Adrenal gland (tissue), 12 donors: ENCODE results near the gene YY1. TPM values are rescaled to one million over a fixed set of nuclear protein-coding genes. Genes with fewer than 3 reads are reported as not detected.

Experiments
- DNase-seq, 7 donors: peaks; one replicate each; pipeline ENCODE4 v3.0.0-alpha.2; 2019 to 2020
- H3K27ac ChIP-seq, 5 donors: fragments of 200-600 bp; sonication (generic) in 4 of 5; 1 replicate in 3 of 5; 2 replicates in 2 of 5; pipeline versions ENCODE4 v1.5.1 to v1.8.0; 2016 to 2020; ENCODE audit warnings: mild to moderate bottlenecking in 1 of 5
- H3K27me3 ChIP-seq: fragments of 200-600 bp; 2 replicates; pipeline ENCODE4 v1.8.0; 2021
- H3K36me3 ChIP-seq, 2 donors: fragments of 200-600 bp; replicated peaks in 1 of 2; 1 replicate in 1 of 2; 2 replicates in 1 of 2; pipeline versions ENCODE4 v1.5.1 to v1.8.0; 2018 to 2022
- H3K4me1 ChIP-seq, 2 donors: fragments of 200-600 bp; replicated peaks in 1 of 2; 1 replicate in 1 of 2; 2 replicates in 1 of 2; pipeline versions ENCODE4 v1.5.1 to v1.8.0; 2018 to 2021
- H3K4me3 ChIP-seq, 4 donors: fragments of 200-600 bp; sonication (generic) in 3 of 4; one replicate each; pipeline ENCODE4 v1.5.1; 2016 to 2018
- H3K9me3 ChIP-seq, 3 donors: fragments of 200-600 bp; sonication (generic) in 1 of 3; replicated peaks in 1 of 3; 1 replicate in 2 of 3; 2 replicates in 1 of 3; pipeline versions ENCODE4 v1.5.1 to v1.8.0; 2016 to 2021
- POLR2A ChIP-seq, 2 donors: fragments of 450-650 bp; IDR thresholded peaks; one replicate each; pipeline ENCODE4 v1.6.1; 2017; ENCODE audit warnings: antibody characterized with exemption in 2 of 2, mild to moderate bottlenecking in 2 of 2, moderate library complexity in 1 of 2
- WGBS, 4 donors: extraction: QIAGEN DNeasy Blood & Tissue Kit in 2 of 4; methylation state at CpG; one replicate each; pipeline versions ENCODE4 v1.1.5 to v1.1.7; 2013 to 2017; 5-methylcytosine and 5-hydroxymethylcytosine counted together
- intact Hi-C, 2 donors: fragments of 100-400 bp; cut with DNase I; formaldehyde crosslinking; loops; one replicate each; pipeline versions ENCODE4 v1.14.1 to v1.15.0; 2022 to 2023
- polyA plus RNA-seq, 3 donors: library from polyadenylated mRNA; stranded (reverse); fragments of 200-250 nt in 2 of 3; fragments of 350-450 nt in 1 of 3; fragmentation: Illumina TruSeq in 1 of 3; extraction: RNeasy Lipid Tissue Mini Kit (QIAGEN cat#74804) in 1 of 3; gene quantifications; one replicate each; pipeline ENCODE4 v1.2.3, GENCODE V29; 2013 to 2014
- total RNA-seq, 9 donors: library from RNA; depleted of rRNA in 4 of 9; stranded (reverse); fragments of >200 nt in 4 of 9; fragments of 120-200 nt in 1 of 9; fragmentation: NEBNext Ultra II Directional in 1 of 9; extraction: Animal tissue kit (Norgen Biotek cat#: 25700) in 1 of 9; gene quantifications; one replicate each; pipeline versions ENCODE4 v1.1.0 to v1.2.4, GENCODE V29; 2013 to 2023
- TF ChIP-seq, protein P1 (sequence below), 6 experiments: fragments of 450-650 bp in 4 of 6; fragments of 200-600 bp in 2 of 6; sonication (generic) in 1 of 6; IDR thresholded peaks; 1 replicate in 5 of 6; 2 replicates in 1 of 6; pipeline versions ENCODE4 v1.5.1 to v1.8.0; 2016 to 2021; ENCODE audit warnings: antibody characterized with exemption in 6 of 6, mild to moderate bottlenecking in 2 of 6, moderate library complexity in 1 of 6
- donor health status: healthy with polysubstance abuse.
- donor health status: Bipolar disorder and iron deficiency.
- donor health status: DM: yes; HTN: yes; CAD: no.
- donor health status: DM: no; HTN: no; CAD: no.
- donor health status: DM: no; HTN: no; CAD: no.
- donor health status: DM: yes; HTN: yes; CAD: no.

YY1 gene
- total and polyA plus RNA-seq, 12 donors: 20.1 to 79.7 (median 52.4) TPM

DNA sequence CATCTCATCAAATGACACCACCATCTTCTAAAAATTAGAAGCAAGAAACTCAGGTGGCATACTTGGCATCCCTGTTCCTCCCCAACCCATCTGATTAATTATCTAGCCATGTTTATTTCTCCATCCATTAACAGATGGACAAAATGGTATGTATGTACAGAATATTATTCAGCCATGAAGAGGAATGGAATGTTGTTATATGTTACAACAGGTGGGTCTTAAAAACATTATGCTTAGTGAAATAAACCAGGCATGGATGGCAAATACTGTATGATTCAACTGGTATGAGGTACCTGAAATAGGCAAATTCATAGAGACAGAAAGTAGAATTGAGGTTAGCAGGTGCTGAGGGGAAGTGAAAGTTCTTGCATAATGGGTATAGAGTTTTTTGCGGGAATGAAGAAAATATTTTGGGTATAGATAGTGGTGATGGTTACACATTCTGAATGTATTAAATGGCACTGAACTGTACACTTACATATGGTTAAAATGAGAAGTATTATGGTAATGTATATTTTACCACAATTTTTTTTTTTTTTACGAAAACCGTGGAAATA lies 17.5 kb downstream of the YY1 start:
- WGBS, 4 donors: 85 to 90% (median 85%) methylated on average over 3 of the region's 3 CpGs
- DNase-seq: no peak
- no peak overlapping the region for H3K27ac ChIP-seq
- H3K4me3 ChIP-seq: no peak overlapping the region
- H3K36me3 ChIP-seq: no peaks in the 10 kb centered on the region
- no peaks in the 10 kb centered on the region for H3K27me3 ChIP-seq
- no peak for TF ChIP-seq POLR2A (IDR thresholded peaks at IDR 0.05)
- TF ChIP-seq, protein P1, sequence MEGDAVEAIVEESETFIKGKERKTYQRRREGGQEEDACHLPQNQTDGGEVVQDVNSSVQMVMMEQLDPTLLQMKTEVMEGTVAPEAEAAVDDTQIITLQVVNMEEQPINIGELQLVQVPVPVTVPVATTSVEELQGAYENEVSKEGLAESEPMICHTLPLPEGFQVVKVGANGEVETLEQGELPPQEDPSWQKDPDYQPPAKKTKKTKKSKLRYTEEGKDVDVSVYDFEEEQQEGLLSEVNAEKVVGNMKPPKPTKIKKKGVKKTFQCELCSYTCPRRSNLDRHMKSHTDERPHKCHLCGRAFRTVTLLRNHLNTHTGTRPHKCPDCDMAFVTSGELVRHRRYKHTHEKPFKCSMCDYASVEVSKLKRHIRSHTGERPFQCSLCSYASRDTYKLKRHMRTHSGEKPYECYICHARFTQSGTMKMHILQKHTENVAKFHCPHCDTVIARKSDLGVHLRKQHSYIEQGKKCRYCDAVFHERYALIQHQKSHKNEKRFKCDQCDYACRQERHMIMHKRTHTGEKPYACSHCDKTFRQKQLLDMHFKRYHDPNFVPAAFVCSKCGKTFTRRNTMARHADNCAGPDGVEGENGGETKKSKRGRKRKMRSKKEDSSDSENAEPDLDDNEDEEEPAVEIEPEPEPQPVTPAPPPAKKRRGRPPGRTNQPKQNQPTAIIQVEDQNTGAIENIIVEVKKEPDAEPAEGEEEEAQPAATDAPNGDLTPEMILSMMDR (IDR thresholded peaks at IDR 0.05): no peak
- peaks cover 9 to 38% of the 10 kb centered on the region in 2 donors for H3K4me1 ChIP-seq
- intact Hi-C loops: no loop called here
- H3K9me3 ChIP-seq: no peaks in the 10 kb centered on the region

- TF ChIP-seq, protein P1 (IDR thresholded peaks at IDR 0.05): no peak
- no peak for TF ChIP-seq POLR2A (IDR thresholded peaks at IDR 0.05)
Measured at GRCh38 chr14:100261621-100262020, 22.7 kb downstream of the YY1 start.

GRCh38 chr14:100262545-100262944 lies 23.6 kb downstream of the YY1 start:
- WGBS, 4 donors: 62 to 81% (median 70%) methylated on average over 5 of the region's 5 CpGs
- intact Hi-C loops: no loop called here

More at GRCh38 chr14:100261621-100262020, 22.7 kb downstream of the YY1 start:
- Histone ChIP-seq H3K4me1 (peaks cover 13 to 37% of the 10 kb centered on the region in 2 donors), H3K4me3 (no peak overlapping the region), H3K27ac (peak overlapping the region in 2 of 5 donors; percentile 22 to 25), H3K9me3 (no peaks in the 10 kb centered on the region), H3K27me3 (no peaks in the 10 kb centered on the region), H3K36me3 (peaks cover 0 to 27% of the 10 kb centered on the region in 2 donors)
- intact Hi-C loops: no loop called here
- DNase-seq: no peak
- WGBS, 4 donors: 81 to 89% (median 87%) methylated on average over 3 of the region's 3 CpGs

DNA sequence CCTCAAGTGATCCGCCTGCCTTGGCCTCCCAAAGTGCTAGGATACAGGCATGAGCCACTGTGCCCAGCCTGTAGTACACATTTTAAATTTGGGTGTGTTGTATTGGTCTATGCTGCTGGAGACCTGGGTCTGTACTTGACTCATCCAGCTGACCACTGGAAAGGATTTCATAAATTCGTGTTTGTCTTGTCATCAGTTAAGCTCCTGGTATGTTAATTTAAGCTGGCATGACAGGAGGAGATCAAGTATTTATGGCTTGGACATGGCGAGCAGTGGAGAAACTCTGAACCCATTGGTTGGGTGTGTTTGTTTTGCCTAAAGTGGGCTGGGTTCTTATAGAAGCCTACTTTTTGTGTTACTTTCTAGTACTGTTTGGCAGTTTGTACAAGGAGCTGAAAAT lies 24.2 kb downstream of the YY1 start:
- TF ChIP-seq, protein P1 (IDR thresholded peaks at IDR 0.05): no peak
- TF ChIP-seq POLR2A (IDR thresholded peaks at IDR 0.05): no peak
- H3K4me1 ChIP-seq: peaks cover 13 to 36% of the 10 kb centered on the region in 2 donors
- WGBS, 4 donors: 76 to 81% (median 77%) methylated on average over 3 of the region's 3 CpGs
- no peak overlapping the region for H3K27ac ChIP-seq
- no peaks in the 10 kb centered on the region for H3K9me3 ChIP-seq
- DNase-seq: no peak
- no peak overlapping the region for H3K4me3 ChIP-seq
- intact Hi-C loops: no loop called here
- H3K36me3 ChIP-seq: peaks cover 0 to 27% of the 10 kb centered on the region in 2 donors
- H3K27me3 ChIP-seq: no peaks in the 10 kb centered on the region

More at GRCh38 chr14:100262545-100262944, 23.6 kb downstream of the YY1 start:
- Histone ChIP-seq H3K4me3 (no peak overlapping the region), H3K9me3 (no peaks in the 10 kb centered on the region), H3K4me1 (peaks cover 13 to 34% of the 10 kb centered on the region in 2 donors), H3K36me3 (peaks cover 0 to 27% of the 10 kb centered on the region in 2 donors), H3K27ac (peak overlapping the region in 2 of 5 donors; percentile 25 to 32), H3K27me3 (no peaks in the 10 kb centered on the region)
- no peak for TF ChIP-seq POLR2A (IDR thresholded peaks at IDR 0.05)
- TF ChIP-seq, protein P1 (IDR thresholded peaks at IDR 0.05): no peak
- no peak for DNase-seq
